Epithelial cell of prostate (primary cell): Measurements from ENCODE around the gene FBP1.
"Not testable (repeated sequence)": the region's sequence is repeated elsewhere in the genome, so short reads cannot be mapped to it uniquely, and the experiment has no call there.

Experiments used
- DNase-seq: peaks from one replicate; pipeline ENCODE4 v3.0.0-alpha.2; 2011; ENCODE audit warnings: low read depth, low spot score
- H3K27ac ChIP-seq: fragments of 450-650 bp; 2 replicates; pipeline ENCODE4 v1.5.1; 2017; ENCODE audit warnings: mild to moderate bottlenecking

Gene FBP1

GRCh38 chr9:94623253-94623652 is 16.1 kb downstream of the FBP1 start:
- no peak for DNase-seq
- H3K27ac ChIP-seq = no peak overlapping the region

DNA sequence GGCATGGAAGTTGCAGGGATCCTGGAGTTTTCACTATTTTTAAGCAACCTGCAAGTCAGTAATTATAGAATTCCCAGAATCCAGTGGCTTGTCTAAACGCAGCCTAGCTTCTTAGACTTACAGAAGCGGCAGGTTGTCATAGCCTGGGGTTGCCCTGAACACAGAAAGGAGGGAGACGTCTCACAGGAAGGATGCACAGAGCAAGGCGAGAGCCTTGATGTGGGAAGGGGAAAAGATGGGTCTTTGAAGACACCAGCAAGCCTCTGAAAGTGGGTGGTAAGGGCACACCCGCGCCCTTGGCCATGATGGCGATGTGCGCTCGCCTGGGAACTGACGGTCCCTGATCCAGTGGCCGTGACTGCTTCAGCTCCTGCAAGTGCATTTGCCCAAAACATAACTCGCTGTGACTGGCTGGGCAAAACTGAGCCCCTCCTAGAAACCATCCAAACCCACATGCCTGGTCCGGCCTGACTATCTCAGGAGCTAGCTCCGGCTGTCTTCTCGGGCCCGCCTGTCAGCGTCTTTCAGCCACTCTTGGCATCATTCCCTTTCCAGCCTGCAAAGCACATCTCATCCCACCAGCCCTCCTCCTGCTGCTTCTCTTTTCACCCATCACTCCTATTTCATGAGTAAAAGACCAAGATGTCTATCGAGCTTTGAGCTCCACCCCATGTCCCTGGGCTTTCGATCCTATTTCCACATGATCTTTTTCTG is 17.1 kb downstream of the FBP1 start:
- H3K27ac ChIP-seq = no peak overlapping the region
- DNase-seq = no peak

- H3K27ac ChIP-seq = no peak overlapping the region
- DNase-seq = no peak
These were observed 20.3 kb downstream of the FBP1 start for GRCh38 chr9:94619026-94619425.

GRCh38 chr9:94613003-94613402 is 26.3 kb downstream of the FBP1 start:
- no peak for DNase-seq

DNA sequence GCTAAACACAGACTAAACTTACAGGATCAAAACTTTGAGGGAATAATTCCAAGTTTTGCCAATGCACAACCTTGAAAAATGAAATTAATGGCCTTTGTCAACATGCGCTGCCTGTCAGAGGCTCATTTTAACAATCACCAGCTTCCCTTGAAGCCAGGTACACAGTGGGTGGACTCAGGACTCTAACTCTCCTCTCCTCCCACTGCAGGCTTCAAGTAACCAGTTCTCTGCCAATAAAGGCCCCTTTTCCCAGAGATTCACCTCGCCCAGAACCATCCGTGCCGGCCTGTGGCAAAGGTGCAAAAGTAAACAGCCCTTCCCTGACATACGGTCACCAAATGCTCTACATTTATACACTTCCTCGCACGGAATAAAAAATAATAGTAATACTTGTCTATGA is 27.2 kb downstream of the FBP1 start:
- DNase-seq = no peak
- no peak overlapping the region for H3K27ac ChIP-seq

More at GRCh38 chr9:94613003-94613402, 26.3 kb downstream of the FBP1 start:
- no peak overlapping the region for H3K27ac ChIP-seq

DNA sequence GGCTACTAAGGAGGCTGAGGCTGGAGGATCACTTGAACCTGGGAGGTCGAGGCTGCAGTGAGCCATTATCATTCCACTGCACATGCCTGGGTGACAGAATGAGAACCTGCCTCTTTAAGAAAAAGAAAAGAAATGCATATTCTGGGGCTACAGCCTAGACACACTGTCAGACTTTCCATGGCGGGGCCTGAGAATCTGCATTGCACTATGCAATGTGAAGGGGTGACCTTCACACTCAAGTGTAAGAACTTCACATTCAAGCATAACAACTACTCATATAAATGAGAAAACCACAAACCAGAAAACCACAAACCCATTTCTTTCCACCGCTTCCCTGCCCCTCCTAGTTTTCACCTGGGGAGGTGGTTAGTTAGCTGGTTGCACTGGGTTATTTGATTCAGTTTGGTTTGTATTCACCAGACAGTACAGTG is 27.7 kb downstream of the FBP1 start:
- no peak for DNase-seq

DNA sequence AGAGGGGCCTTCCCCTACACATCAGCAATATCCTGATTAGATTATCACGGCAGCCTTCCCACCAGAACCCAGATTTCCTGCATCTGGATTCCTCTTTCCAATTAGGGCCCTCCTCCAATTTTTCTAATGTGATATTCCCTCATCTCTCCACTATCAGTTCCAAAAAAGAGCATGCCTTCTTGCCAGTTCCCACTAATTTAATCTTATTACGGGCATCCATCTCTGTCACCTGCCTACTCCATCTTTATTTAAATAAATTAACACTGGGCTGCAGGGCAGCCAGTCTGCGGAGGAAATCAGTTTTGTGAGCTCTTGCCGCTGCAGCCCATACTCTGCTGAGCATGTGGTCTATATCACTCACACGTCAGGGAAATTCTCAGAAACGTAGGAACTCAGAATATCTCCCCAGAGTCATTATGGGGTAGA is 29.1 kb downstream of the FBP1 start:
- DNase-seq = no peak
- no peak overlapping the region for H3K27ac ChIP-seq

More for the DNA sequence above, 27.7 kb downstream of the FBP1 start:
- no peak overlapping the region for H3K27ac ChIP-seq

- no peak overlapping the region for H3K27ac ChIP-seq
- DNase-seq = no peak
These were observed 32.0 kb downstream of the FBP1 start for GRCh38 chr9:94607423-94607691.

DNA sequence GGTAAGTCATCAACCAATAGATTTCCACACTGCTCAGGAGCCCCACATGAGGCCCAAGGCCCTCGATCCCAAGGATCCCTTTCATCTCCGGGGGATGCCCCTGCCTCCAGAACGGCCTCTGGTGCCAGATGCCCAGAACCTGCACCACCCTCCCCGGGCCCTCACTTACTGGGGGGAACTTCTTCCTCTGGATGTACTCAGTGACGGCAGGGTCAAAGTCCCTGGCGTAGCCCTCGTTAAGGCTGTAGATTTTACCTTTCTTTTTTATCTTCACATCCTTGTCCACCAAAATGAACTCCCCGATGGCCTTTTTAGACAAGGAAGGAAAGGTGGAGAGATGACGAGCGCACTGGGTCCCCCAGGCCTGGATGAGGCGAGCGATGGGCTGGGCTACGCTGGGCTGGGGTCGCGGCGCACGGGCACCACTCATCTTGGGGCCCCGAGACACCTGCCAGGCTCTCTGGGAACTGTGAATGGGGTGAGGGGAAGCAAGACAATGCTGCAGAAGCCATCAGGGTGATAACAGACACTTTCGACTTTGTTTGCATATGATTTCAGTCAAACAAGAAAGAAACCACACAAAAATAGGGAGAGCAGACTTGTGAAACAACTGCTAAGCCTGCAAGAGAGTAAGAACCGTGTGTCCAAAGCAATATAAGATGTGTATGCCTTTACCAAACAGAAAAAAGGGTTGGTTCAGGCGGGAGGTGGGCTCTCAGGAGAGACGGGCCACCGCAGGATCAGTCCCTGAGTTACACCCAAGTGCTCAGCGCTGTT is 32.5 kb downstream of the FBP1 start:
- no peak overlapping the region for H3K27ac ChIP-seq
- DNase-seq = no peak

GRCh38 chr9:94603259-94604160 is 35.8 kb downstream of the FBP1 start:
- H3K27ac ChIP-seq = no peak overlapping the region
- DNase-seq = no peak

DNA sequence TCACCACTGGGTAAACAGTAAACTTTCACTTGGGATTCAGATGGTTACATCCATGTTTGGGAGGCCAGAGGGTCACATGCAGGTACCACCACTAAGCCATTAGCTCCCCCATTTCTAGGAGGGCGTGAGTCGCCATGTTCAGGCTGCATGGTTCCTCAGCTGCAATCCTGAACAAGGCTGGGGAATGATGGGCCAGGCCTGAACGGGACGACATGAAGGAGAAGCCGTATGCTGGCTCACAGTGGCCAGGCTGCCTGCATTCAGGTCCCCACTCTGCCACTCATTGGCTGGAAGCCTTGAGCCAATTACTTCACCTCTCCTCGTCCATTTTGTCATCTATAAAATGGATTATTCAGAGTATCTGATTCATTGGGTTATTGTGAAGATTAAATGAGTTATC is 36.7 kb downstream of the FBP1 start:
- no peak for DNase-seq
- H3K27ac ChIP-seq = no peak overlapping the region

GRCh38 chr9:94600715-94601114 is 38.6 kb downstream of the FBP1 start:
- H3K27ac ChIP-seq = no peak overlapping the region
- DNase-seq = no peak

DNA sequence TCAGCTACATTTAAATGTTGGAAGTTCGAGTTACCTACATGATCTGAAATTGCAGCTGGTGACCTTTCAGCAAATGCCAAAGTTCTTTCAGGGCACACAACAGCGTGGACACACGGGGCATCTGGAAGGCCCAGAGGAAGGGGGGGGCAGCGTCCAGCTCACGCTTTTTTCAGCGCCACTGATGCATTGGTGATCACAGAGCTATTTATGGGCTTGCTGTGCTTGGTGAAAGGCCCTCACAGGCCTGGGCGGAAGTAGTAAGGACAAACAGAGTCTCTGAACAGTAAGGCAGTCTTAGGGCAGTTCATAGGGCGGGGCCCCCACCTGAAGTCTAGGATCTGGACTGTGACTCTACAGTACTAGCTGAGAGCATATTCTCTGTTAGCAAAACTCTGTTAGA is 39.1 kb downstream of the FBP1 start:
- no peak for DNase-seq
- H3K27ac ChIP-seq = no peak overlapping the region

- H3K27ac ChIP-seq = no peak overlapping the region
- no peak for DNase-seq
These were observed 40.2 kb downstream of the FBP1 start for GRCh38 chr9:94599102-94599501.

- DNase-seq = no peak
- H3K27ac ChIP-seq = no peak within 1 kb of the TSS
These were observed 45.6 kb downstream of the FBP1 start, which contains the start of gene FBP2 for GRCh38 chr9:94593459-94594345. Gene FBP2 (minus strand): TSS chr9:94593824. CDS start chr9:94593726, 98 bp downstream.

- not testable (repeated sequence) for DNase-seq, H3K27ac ChIP-seq
These were observed 46.6 kb downstream of the FBP1 start for GRCh38 chr9:94592683-94593082.

DNA sequence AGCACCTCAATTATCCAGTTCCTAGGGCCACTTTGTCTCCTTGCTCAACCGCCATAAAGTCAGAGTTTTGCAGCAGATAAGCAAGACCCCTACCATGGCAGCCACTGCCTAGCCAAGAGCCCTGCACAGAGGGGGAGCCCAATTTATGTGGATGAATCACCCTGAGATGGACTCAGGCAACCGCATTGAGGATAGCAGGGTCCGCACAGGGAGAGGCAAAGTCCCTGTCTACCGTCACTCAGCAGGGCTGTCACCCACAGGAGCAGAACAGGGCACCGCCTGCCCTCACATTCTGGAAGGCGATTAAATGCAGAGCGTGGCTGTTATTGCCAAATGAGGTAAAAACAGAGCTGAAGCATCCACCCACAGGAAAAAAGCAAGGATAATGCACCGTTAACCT is 47.4 kb downstream of the FBP1 start:
- no peak overlapping the region for H3K27ac ChIP-seq
- no peak for DNase-seq

DNA sequence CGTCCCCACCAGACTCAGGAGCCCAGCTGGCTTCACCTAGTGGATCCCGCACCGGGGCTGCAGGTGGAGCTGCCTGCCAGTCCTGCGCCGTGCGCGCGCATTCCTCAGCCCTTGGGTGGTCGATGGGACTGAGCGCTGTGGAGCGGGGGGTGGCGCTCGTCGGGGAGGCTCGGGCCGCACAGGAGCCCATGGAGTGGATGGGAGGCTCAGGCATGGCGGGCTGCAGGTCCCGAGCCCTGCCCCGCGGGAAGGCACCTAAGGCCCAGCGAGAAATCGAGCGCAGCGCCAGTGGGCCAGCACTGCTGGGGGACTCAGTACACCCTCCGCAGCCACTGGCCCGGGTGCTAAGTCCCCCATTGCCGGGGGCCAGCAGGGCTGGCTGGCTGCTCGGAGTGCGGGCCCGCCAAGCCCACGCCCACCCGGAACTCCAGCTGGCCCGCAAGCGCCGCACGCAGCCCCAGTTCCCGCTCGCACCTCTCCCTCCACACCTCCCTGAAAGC is 48.2 kb downstream of the FBP1 start:
- DNase-seq, H3K27ac ChIP-seq: not testable (repeated sequence)

GRCh38 chr9:94588681-94589080 is 50.6 kb downstream of the FBP1 start:
- no peak for DNase-seq
- H3K27ac ChIP-seq = no peak overlapping the region

DNA sequence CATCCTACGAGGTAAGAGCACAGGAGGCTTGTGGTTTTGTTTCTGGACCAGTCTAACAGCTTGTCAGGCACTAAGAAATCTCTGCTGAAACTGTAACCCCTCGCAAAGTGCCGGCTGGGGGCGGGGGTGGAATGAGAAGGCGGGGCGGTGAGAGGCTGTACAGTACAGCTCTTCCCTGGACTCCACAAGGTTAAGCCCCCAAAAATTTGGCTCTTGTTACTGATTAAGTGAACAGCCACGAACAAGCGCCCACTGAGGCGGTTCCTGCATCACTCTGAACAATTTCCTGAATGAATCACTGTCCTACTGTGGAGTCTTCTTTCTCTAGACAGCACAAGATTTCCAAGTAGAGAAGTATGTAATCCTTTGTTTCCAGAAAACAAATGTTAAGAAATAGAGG is 52.5 kb downstream of the FBP1 start:
- H3K27ac ChIP-seq = no peak overlapping the region
- DNase-seq = no peak
